OCI-LY3 (cell line): ENCODE measurements around the gene C1QTNF3.

Experiments
- H2AFZ ChIP-seq: fragments of 200-600, 300-600 bp; shearing (Covaris generic); 2 replicates; pipeline ENCODE4 v1.6.0; 2014; ENCODE audit warnings: antibody characterized with exemption, low read depth, low read length
- H3K27ac ChIP-seq: fragments of 200-600, 300-600 bp; sonication (generic); 2 replicates; pipeline ENCODE4 v1.5.1; 2014; ENCODE audit warnings: mild to moderate bottlenecking, low read length, moderate library complexity, mixed read lengths
- H3K27me3 ChIP-seq: fragments of 200-600, 300-600 bp; sonication (generic); 2 replicates; pipeline ENCODE4 v1.6.1; 2014; ENCODE audit warnings: low read depth, low read length, mixed read lengths
- H3K36me3 ChIP-seq: fragments of 200-600, 300-600 bp; sonication (generic); replicated peaks from 2 replicates; pipeline ENCODE3; 2014; ENCODE audit warnings: low read depth, low read length, mixed read lengths
- H3K4me1 ChIP-seq: fragments of 300-600, 200-600 bp; sonication (generic); 2 replicates; pipeline ENCODE4 v1.6.1; 2014; ENCODE audit warnings: low read length, mixed read lengths
- H3K4me2 ChIP-seq: fragments of 200-600, 300-600 bp; sonication (generic); 2 replicates; pipeline ENCODE4 v1.6.1; 2014; ENCODE audit warnings: low read length, mixed read lengths
- H3K4me3 ChIP-seq: fragments of 300-600, 200-600 bp; sonication (generic); 2 replicates; pipeline ENCODE4 v1.5.1; 2014; ENCODE audit warnings: antibody characterized with exemption, mild to moderate bottlenecking, low read length, moderate library complexity
- H3K79me2 ChIP-seq: fragments of 300-600, 200-600 bp; shearing (Covaris generic); 2 replicates; pipeline ENCODE4 v1.6.1; 2014; ENCODE audit warnings: mild to moderate bottlenecking, low read length, mixed read lengths
- H3K9ac ChIP-seq: fragments of 300-600, 200-600 bp; shearing (Covaris generic); 2 replicates; pipeline ENCODE4 v1.6.0; 2014; ENCODE audit warnings: mild to moderate bottlenecking, low read length, moderate library complexity
- H3K9me3 ChIP-seq: fragments of 200-600, 300-600 bp; shearing (Covaris generic); 2 replicates; pipeline ENCODE4 v1.6.1; 2014; ENCODE audit warnings: low read length, mixed read lengths; ENCODE audit not compliant: insufficient read depth
- H4K20me1 ChIP-seq: fragments of 200-600, 300-600 bp; sonication (generic); 2 replicates; pipeline ENCODE4 v1.6.1; 2016; ENCODE audit warnings: low read length, mixed read lengths; ENCODE audit not compliant: insufficient read depth
- EZH2phosphoT487 ChIP-seq: fragments of 200-600 bp; shearing (Covaris generic); IDR thresholded peaks from 2 replicates; pipeline ENCODE4 v1.6.1; 2018; ENCODE audit warnings: antibody characterized with exemption, mixed run types, low read depth
- TF ChIP-seq, protein P1 (sequence below): fragments of 200-600, 300-600 bp; sonication (generic); IDR thresholded peaks from 2 replicates; pipeline ENCODE4 v1.5.1; 2014; ENCODE audit warnings: antibody characterized with exemption, low read length, low read depth

Gene C1QTNF3

DNA sequence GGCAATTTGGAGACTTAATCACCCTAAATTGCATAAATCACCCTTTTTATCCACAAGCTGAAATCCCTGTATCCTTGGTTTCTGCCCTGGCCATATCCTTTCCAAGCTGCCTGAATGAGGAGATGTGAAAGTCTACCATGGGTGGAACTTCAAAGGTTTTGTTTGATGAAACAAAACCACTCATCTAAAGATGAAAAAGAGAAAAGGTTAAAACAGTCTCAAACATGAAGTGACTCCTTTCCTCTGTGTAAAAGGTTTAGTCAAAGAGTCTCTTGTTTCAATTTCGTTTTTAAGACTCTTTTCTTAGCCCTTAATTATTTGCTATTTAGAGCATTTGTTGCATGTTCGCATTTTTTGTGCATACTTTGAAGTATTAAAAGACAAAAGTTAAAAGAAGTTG is 69.7 kb downstream of the C1QTNF3 start:
- Histone ChIP-seq H3K4me2 (peak overlapping the region; percentile 26), H3K27ac (no peak overlapping the region), H3K9me3 (no peaks in the 10 kb centered on the region), H4K20me1 (no peaks in the 10 kb centered on the region), H3K27me3 (no peaks in the 10 kb centered on the region), H3K4me3 (no peak overlapping the region), H2AFZ (no peak overlapping the region), H3K4me1 (peaks cover 13% of the 10 kb centered on the region), H3K9ac (no peak overlapping the region), H3K79me2 (no peaks in the 10 kb centered on the region), H3K36me3 (no peaks in the 10 kb centered on the region)
- TF ChIP-seq, protein P1, sequence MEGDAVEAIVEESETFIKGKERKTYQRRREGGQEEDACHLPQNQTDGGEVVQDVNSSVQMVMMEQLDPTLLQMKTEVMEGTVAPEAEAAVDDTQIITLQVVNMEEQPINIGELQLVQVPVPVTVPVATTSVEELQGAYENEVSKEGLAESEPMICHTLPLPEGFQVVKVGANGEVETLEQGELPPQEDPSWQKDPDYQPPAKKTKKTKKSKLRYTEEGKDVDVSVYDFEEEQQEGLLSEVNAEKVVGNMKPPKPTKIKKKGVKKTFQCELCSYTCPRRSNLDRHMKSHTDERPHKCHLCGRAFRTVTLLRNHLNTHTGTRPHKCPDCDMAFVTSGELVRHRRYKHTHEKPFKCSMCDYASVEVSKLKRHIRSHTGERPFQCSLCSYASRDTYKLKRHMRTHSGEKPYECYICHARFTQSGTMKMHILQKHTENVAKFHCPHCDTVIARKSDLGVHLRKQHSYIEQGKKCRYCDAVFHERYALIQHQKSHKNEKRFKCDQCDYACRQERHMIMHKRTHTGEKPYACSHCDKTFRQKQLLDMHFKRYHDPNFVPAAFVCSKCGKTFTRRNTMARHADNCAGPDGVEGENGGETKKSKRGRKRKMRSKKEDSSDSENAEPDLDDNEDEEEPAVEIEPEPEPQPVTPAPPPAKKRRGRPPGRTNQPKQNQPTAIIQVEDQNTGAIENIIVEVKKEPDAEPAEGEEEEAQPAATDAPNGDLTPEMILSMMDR = no peak
- TF ChIP-seq EZH2phosphoT487 = no peak

DNA sequence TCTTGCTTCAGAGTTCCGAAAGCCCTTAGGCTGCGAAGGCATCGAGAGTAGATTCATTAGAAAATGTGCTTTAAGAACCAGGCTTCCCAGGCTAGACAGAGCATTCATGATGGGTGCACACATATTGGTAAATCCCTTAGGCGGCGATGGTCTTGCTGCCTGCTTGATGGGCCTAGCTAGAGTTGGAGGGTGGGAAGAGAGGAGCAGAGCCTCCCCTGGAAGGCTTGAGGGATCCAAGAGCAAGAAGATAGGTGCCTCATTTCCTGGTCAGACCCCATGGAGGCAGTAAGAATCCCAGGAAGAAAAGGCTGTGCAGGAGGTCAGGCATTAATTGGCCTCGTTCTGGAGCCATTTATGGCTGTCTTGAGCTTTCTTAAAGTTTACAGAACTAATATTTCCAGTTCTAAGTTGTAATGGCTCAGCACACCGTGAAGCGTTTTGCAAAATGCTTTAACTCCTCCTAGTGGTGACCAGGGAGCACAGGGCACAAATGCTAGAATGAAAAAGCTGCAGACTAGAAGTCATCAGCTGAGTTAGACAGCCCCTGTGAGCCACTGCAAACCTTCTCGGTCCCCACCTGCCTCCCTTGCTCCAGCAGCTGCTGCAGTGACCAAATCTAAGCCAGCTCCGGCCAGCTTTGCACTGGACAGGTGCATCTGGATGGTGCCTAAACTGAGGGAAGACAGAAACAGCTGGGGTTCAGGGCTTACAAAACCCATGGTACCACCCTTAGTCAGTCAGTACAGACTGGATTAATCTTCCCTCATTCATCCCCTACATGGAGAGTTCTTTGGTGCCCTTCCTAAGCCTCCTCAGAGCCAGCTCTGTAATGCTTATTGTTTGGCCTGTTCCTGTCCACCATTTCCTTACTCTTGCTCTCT is 73.2 kb downstream of the C1QTNF3 start:
- H2AFZ ChIP-seq = peak overlapping the region; percentile 63; the same call in 1 of the 2 replicates

DNA sequence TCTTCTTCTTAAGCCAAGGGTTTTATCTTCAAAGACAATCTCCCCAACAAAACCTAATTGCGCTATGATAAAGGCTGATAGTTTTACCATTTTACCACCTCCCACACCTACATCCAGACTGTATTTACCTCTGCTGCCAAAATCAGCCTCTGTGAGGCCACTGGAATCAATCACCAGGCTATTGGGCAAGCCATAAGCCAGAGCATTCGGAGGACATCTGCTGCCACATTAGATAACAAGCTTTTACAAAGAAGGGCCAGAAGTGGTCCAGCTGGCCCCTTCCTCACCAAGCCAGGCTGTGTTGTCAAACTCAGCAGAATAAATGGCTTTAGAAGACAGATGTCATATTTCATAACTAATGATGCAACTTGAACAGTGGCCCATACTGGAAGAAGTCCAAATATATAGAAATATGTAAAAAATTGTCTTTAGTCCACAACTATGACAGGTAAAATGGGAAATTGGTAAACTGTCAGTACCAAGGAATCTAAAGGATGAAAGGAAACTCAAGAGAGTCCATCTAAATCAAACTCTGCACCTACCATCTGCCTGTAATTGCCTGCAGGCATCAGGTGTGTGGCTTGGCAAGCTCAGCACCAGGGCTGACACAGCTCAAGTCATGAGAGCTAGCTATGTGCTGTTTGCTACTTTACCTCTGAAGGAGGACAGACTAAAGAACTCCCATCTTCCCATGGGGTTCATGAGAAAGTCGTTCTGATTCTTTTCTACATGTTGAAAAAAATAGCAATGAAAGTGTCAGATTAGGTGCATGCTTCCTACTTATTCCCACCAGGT is 74.6 kb downstream of the C1QTNF3 start:
- H3K4me3 ChIP-seq = no peak overlapping the region
- H3K27ac ChIP-seq = no peak overlapping the region
- H2AFZ ChIP-seq = no peak overlapping the region
- H3K36me3 ChIP-seq = no peaks in the 10 kb centered on the region
- no peak for TF ChIP-seq EZH2phosphoT487
- TF ChIP-seq, protein P1 = no peak
- no peaks in the 10 kb centered on the region for H3K79me2 ChIP-seq
- H3K9me3 ChIP-seq = no peaks in the 10 kb centered on the region
- H3K4me1 ChIP-seq = peaks cover 21% of the 10 kb centered on the region
- no peaks in the 10 kb centered on the region for H3K27me3 ChIP-seq
- no peaks in the 10 kb centered on the region for H4K20me1 ChIP-seq
- H3K9ac ChIP-seq = no peak overlapping the region
- no peak overlapping the region for H3K4me2 ChIP-seq

More for the DNA sequence above, 73.2 kb downstream of the C1QTNF3 start:
- no peak overlapping the region for H3K27ac ChIP-seq
- no peaks in the 10 kb centered on the region for H3K36me3 ChIP-seq
- peaks cover 14% of the 10 kb centered on the region for H3K4me1 ChIP-seq
- H3K4me3 ChIP-seq = no peak overlapping the region
- H3K79me2 ChIP-seq = no peaks in the 10 kb centered on the region
- H3K4me2 ChIP-seq = 0 out of 2 replicates have a peak overlapping the region, but pooled peaks have one; percentile 24
- H4K20me1 ChIP-seq = no peaks in the 10 kb centered on the region
- H3K9me3 ChIP-seq = no peaks in the 10 kb centered on the region
- TF ChIP-seq, protein P1 = peak; percentile 81
- no peak for TF ChIP-seq EZH2phosphoT487
- H3K9ac ChIP-seq = no peak overlapping the region
- H3K27me3 ChIP-seq = no peaks in the 10 kb centered on the region
